HCT116 (cell line): ENCODE results near the gene AFF1. TPM values are rescaled to one million over a fixed set of nuclear protein-coding genes. Genes with fewer than 3 reads are reported as not detected.

Experiments used
- ATAC-seq: fragments of 200-7000 bp; cut with Tn5 transposase; 2 replicates; pipeline ENCODE4 v1.9.1; 2020; ENCODE audit warnings: mild to moderate bottlenecking, moderate library complexity
- BruUV-seq: library from RNA; stranded (reverse); fragments of 400-500 nt; replicated peaks from 2 replicates; lab custom pipeline; 2021; lab: Mats Ljungman, UMichigan
- CTCF ChIA-PET: fragments of 300-600 bp; sonication (Branson Sonifier 250); formaldehyde crosslinking; loops from one replicate; lab custom pipeline; 2021; ENCODE audit warnings: antibody characterized with exemption; lab: Charles Lee
- POLR2A ChIA-PET: fragments of 300-600, 350-600 bp; sonication (Branson Sonifier 250); formaldehyde crosslinking; loops from one replicate; lab custom pipeline; 2021; ENCODE audit warnings: antibody characterized with exemption; lab: Charles Lee
- RAD21 ChIA-PET, 2 experiments: fragments of 300-600 bp; sonication (Branson Sonifier 250); formaldehyde crosslinking; loops; one replicate each; lab custom pipeline; 2023; ENCODE audit warnings: low total read pairs in 2 of 2; ENCODE audit not compliant: uncharacterized antibody in 2 of 2, unreplicated experiment in 2 of 2, low non-redundant PET in 1 of 2; lab: Charles Lee
- DNase-seq: peaks from one replicate; pipeline ENCODE4 v3.0.0-alpha.2; 2010; ENCODE audit warnings: low read depth, low spot score
- H2AFZ ChIP-seq: fragments of 200-600 bp; shearing (Covaris generic), sonication (generic); 2 replicates; pipeline ENCODE4 v1.6.1; 2017; ENCODE audit warnings: low read depth, mixed run types, mixed read lengths, antibody characterized with exemption, low read length; ENCODE audit not compliant: poor library complexity, severe bottlenecking
- H3K27ac ChIP-seq: 2 replicates; pipeline ENCODE4 v1.5.1; 2012; ENCODE audit warnings: low read depth, low read length
- H3K27me3 ChIP-seq: fragments of 200-600 bp; sonication (generic); 2 replicates; pipeline ENCODE4 v1.6.1; 2016; ENCODE audit warnings: mixed run types, low read length, mixed read lengths; ENCODE audit not compliant: insufficient read depth
- H3K36me3 ChIP-seq, 2 experiments: fragments of 200-500 bp in 1 of 2; fragments of 200-600 bp in 1 of 2; sonication (Bioruptor generic) in 1 of 2; sonication (generic) in 1 of 2; 2 replicates each; pipeline versions ENCODE4 v1.5.1 to v1.6.1; 2014 to 2016; ENCODE audit warnings: low read length in 2 of 2, inconsistent platforms in 1 of 2, mixed read lengths in 1 of 2, mixed run types in 1 of 2; ENCODE audit not compliant: insufficient read depth in 2 of 2, control insufficient read depth in 1 of 2
- H3K4me1 ChIP-seq, 2 experiments: fragments of 200-600 bp in 1 of 2; sonication (generic) in 1 of 2; 2 replicates each; pipeline versions ENCODE4 v1.5.1 to v1.6.1; 2012 to 2017; ENCODE audit warnings: low read length in 2 of 2, inconsistent platforms in 1 of 2, mild to moderate bottlenecking in 1 of 2, mixed read lengths in 1 of 2, mixed run types in 1 of 2, moderate library complexity in 1 of 2; ENCODE audit not compliant: insufficient read depth in 2 of 2, control insufficient read depth in 1 of 2
- H3K4me2 ChIP-seq: fragments of 200-600 bp; sonication (generic); 2 replicates; pipeline ENCODE4 v1.6.1; 2017; ENCODE audit warnings: mixed run types, low read length, mixed read lengths
- H3K4me3 ChIP-seq, 2 experiments: fragments of 200-600 bp in 1 of 2; sonication (generic) in 1 of 2; replicated peaks in 1 of 2; 2 replicates each; pipeline ENCODE4 v1.5.1; 2011 to 2016; ENCODE audit warnings: low read length in 2 of 2, control low read depth in 1 of 2, low read depth in 1 of 2, mild to moderate bottlenecking in 1 of 2, mixed read lengths in 1 of 2, mixed run types in 1 of 2
- H3K79me2 ChIP-seq: fragments of 200-600 bp; sonication (generic); 2 replicates; pipeline ENCODE4 v1.6.1; 2017; ENCODE audit warnings: mild to moderate bottlenecking, mixed run types, low read length, moderate library complexity, mixed read lengths; ENCODE audit not compliant: insufficient read depth
- H3K9ac ChIP-seq: fragments of 200-600 bp; sonication (generic); 2 replicates; pipeline ENCODE4 v1.6.1; 2016; ENCODE audit warnings: low read length, mixed read lengths
- H3K9me2 ChIP-seq: fragments of 200-600 bp; sonication (generic), shearing (Covaris generic); 2 replicates; pipeline ENCODE4 v1.6.1; 2017; ENCODE audit warnings: mixed run types, mild to moderate bottlenecking, moderate library complexity; ENCODE audit not compliant: insufficient read depth
- H3K9me3 ChIP-seq, 2 experiments: fragments of 200-500 bp in 1 of 2; fragments of 200-600 bp in 1 of 2; sonication (Bioruptor generic) in 1 of 2; sonication (generic) in 1 of 2; 2 replicates each; pipeline ENCODE4 v1.6.1; 2014 to 2017; ENCODE audit warnings: low read length in 2 of 2, mixed read lengths in 2 of 2, inconsistent platforms in 1 of 2, low read depth in 1 of 2, mild to moderate bottlenecking in 1 of 2, mixed run types in 1 of 2, moderate library complexity in 1 of 2; ENCODE audit not compliant: control insufficient read depth in 1 of 2, insufficient read depth in 1 of 2
- H4K20me1 ChIP-seq: fragments of 200-600 bp; sonication (generic), shearing (Covaris generic); 2 replicates; pipeline ENCODE4 v1.6.1; 2017; ENCODE audit warnings: mixed run types, mild to moderate bottlenecking, moderate library complexity; ENCODE audit not compliant: insufficient read depth
- CBX3 ChIP-seq: IDR thresholded peaks from 2 replicates; pipeline ENCODE4 v1.6.1; 2012; ENCODE audit warnings: low read depth
- CEBPB ChIP-seq: IDR thresholded peaks from 2 replicates; pipeline ENCODE4 v1.6.1; 2012; ENCODE audit warnings: low read depth
- CTCF ChIP-seq, 3 experiments: fragments of 200-600 bp in 1 of 3; sonication (generic) in 1 of 3; IDR thresholded peaks in 2 of 3; conservative IDR thresholded peaks in 1 of 3; 2 replicates each; pipeline ENCODE4 v1.5.1; 2012 to 2017; ENCODE audit warnings: low read depth in 2 of 3, low read length in 2 of 3, antibody characterized with exemption in 1 of 3, borderline replicate concordance in 1 of 3, control low read depth in 1 of 3, mild to moderate bottlenecking in 1 of 3, mixed read lengths in 1 of 3, mixed run types in 1 of 3, moderate library complexity in 1 of 3; ENCODE audit not compliant: insufficient read depth in 1 of 3
- ELF1 ChIP-seq: IDR thresholded peaks from 2 replicates; pipeline ENCODE4 v1.6.1; 2012; ENCODE audit warnings: low read depth, borderline replicate concordance
- EZH2phosphoT487 ChIP-seq: fragments of 200-600 bp; IDR thresholded peaks from 2 replicates; pipeline ENCODE4 v1.6.1; 2018; ENCODE audit warnings: antibody characterized with exemption, borderline replicate concordance
- FOSL1 ChIP-seq: IDR thresholded peaks from 2 replicates; pipeline ENCODE4 v1.6.1; 2012; ENCODE audit warnings: low read depth
- JUND ChIP-seq: IDR thresholded peaks from 2 replicates; pipeline ENCODE4 v1.6.1; 2012
- MAX ChIP-seq: IDR thresholded peaks from 2 replicates; pipeline ENCODE4 v1.6.1; 2012
- POLR2A ChIP-seq: IDR thresholded peaks from 2 replicates; pipeline ENCODE4 v1.7.0; 2011; ENCODE audit warnings: borderline replicate concordance; ENCODE audit not compliant: insufficient read depth, insufficient read length; ENCODE audit errors: extremely low read depth
- SIN3A ChIP-seq: IDR thresholded peaks from 2 replicates; pipeline ENCODE4 v1.6.1; 2012; ENCODE audit warnings: low read depth
- SP1 ChIP-seq: IDR thresholded peaks from 2 replicates; pipeline ENCODE4 v1.6.1; 2012; ENCODE audit warnings: low read depth
- SRF ChIP-seq: IDR thresholded peaks from 2 replicates; pipeline ENCODE4 v1.6.1; 2012; ENCODE audit warnings: low read depth
- TCF7L2 ChIP-seq: IDR thresholded peaks from 2 replicates; pipeline ENCODE4 v1.7.0; 2011; ENCODE audit warnings: borderline replicate concordance, inconsistent platforms; ENCODE audit not compliant: insufficient read depth, insufficient read length; ENCODE audit errors: extremely low read depth
- YY1 ChIP-seq: IDR thresholded peaks from 2 replicates; pipeline ENCODE4 v1.6.1; 2011; ENCODE audit warnings: low read length, low read depth, moderate library complexity, mild to moderate bottlenecking; ENCODE audit not compliant: insufficient replicate concordance; ENCODE audit errors: extremely low read depth
- ZFX ChIP-seq: fragments of 450-650 bp; IDR thresholded peaks from 2 replicates; pipeline ENCODE4 v1.6.1; 2017
- intact Hi-C: fragments of 100-400 bp; cut with micrococcal nuclease; formaldehyde crosslinking; loops from 2 replicates; pipeline ENCODE4 v1.10.0; 2022
- total RNA-seq: library from RNA; stranded (reverse); gene quantifications from one replicate; pipeline ENCODE4 v1.2.1, GENCODE V29; 2021; ENCODE audit not compliant: unreplicated experiment
- TF ChIP-seq, protein P1 (sequence below): IDR thresholded peaks from 2 replicates; pipeline ENCODE4 v1.6.1; 2011; ENCODE audit warnings: mild to moderate bottlenecking, low read length, moderate library complexity; ENCODE audit not compliant: insufficient replicate concordance; ENCODE audit errors: extremely low read depth
- TF ChIP-seq, protein P2 (sequence below): IDR thresholded peaks from 2 replicates; pipeline ENCODE4 v1.6.1; 2012; ENCODE audit warnings: low read depth
- TF ChIP-seq, protein P3 (sequence below): IDR thresholded peaks from 2 replicates; pipeline ENCODE4 v1.6.1; 2012

AFF1 gene
- total RNA-seq, 1 experiment from 2014 or later = 43.1 TPM

DNA sequence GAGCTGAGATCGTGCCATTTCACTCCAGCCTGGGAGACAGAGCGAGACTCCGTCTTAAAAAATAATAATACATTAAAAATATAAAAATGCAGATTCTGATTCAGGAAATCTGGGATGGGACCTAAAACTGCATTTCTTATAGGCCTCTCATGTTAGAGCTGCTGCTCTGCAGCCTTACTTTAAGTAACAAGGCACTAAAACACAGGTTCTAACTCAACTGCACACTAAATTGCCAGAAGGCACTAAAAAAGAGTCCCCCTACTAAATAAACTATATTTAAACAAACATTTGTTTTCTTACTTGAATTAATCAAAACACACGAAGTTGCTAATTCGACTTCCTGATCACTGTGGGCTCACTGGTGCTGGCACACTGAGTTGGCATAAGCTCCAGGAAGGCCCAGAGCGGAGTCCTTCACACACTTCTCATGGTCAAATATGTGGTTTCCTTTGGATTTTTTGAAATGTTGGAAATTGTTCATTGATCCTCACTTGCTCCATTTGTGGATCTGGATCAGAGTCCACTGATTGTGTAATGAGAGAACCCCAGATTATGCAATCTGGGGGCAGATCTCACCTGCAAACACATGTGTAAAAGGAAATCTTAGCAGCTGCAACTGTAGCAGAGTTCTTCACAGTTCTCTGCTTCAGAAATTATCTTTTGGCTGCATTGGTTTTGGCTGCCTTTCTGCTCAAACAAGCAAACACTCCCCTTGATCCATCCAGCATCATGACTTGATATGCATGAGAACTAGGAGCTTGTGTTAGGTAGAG is 59.3 kb downstream of the AFF1 start:
- no peaks in the 10 kb centered on the region for H3K79me2 ChIP-seq
- no peak overlapping the region for H3K4me2 ChIP-seq
- ChIA-PET RAD21 (no interaction called here), CTCF (no interaction called here), POLR2A (no interaction called here)
- no peaks in the 10 kb centered on the region for H3K4me1 ChIP-seq
- TF ChIP-seq, protein P1, sequence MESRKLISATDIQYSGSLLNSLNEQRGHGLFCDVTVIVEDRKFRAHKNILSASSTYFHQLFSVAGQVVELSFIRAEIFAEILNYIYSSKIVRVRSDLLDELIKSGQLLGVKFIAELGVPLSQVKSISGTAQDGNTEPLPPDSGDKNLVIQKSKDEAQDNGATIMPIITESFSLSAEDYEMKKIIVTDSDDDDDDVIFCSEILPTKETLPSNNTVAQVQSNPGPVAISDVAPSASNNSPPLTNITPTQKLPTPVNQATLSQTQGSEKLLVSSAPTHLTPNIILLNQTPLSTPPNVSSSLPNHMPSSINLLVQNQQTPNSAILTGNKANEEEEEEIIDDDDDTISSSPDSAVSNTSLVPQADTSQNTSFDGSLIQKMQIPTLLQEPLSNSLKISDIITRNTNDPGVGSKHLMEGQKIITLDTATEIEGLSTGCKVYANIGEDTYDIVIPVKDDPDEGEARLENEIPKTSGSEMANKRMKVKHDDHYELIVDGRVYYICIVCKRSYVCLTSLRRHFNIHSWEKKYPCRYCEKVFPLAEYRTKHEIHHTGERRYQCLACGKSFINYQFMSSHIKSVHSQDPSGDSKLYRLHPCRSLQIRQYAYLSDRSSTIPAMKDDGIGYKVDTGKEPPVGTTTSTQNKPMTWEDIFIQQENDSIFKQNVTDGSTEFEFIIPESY = no peak
- TF ChIP-seq YY1 (no peak), SRF (no peak), SP1 (no peak), EZH2phosphoT487 (no peak), ZFX (no peak), CBX3 (no peak), MAX (no peak), CTCF (IDR thresholded peaks at IDR 0.05 in 2 of 3, conservative IDR thresholded peaks at IDR 0.05 in 1 of 3; ENCODE audit: borderline replicate concordance in 1 of 3, insufficient read depth in 1 of 3, low read depth in 2 of 3, low read length in 2 of 3) (no peak), TCF7L2 (no peak), JUND (no peak), CEBPB (no peak), FOSL1 (no peak), POLR2A (no peak), SIN3A (no peak), ELF1 (no peak)
- TF ChIP-seq, protein P2, sequence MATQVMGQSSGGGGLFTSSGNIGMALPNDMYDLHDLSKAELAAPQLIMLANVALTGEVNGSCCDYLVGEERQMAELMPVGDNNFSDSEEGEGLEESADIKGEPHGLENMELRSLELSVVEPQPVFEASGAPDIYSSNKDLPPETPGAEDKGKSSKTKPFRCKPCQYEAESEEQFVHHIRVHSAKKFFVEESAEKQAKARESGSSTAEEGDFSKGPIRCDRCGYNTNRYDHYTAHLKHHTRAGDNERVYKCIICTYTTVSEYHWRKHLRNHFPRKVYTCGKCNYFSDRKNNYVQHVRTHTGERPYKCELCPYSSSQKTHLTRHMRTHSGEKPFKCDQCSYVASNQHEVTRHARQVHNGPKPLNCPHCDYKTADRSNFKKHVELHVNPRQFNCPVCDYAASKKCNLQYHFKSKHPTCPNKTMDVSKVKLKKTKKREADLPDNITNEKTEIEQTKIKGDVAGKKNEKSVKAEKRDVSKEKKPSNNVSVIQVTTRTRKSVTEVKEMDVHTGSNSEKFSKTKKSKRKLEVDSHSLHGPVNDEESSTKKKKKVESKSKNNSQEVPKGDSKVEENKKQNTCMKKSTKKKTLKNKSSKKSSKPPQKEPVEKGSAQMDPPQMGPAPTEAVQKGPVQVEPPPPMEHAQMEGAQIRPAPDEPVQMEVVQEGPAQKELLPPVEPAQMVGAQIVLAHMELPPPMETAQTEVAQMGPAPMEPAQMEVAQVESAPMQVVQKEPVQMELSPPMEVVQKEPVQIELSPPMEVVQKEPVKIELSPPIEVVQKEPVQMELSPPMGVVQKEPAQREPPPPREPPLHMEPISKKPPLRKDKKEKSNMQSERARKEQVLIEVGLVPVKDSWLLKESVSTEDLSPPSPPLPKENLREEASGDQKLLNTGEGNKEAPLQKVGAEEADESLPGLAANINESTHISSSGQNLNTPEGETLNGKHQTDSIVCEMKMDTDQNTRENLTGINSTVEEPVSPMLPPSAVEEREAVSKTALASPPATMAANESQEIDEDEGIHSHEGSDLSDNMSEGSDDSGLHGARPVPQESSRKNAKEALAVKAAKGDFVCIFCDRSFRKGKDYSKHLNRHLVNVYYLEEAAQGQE = no peak
- TF ChIP-seq, protein P3, sequence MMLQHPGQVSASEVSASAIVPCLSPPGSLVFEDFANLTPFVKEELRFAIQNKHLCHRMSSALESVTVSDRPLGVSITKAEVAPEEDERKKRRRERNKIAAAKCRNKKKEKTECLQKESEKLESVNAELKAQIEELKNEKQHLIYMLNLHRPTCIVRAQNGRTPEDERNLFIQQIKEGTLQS = no peak
- no TSS peak for BruUV-seq
- no peak overlapping the region for H2AFZ ChIP-seq
- intact Hi-C loops = no loop called here
- no peak overlapping the region for H3K9ac ChIP-seq
- no peaks in the 10 kb centered on the region for H3K36me3 ChIP-seq
- no peak for ATAC-seq
- no peaks in the 10 kb centered on the region for H3K9me3 ChIP-seq
- no peak overlapping the region for H3K4me3 ChIP-seq
- DNase-seq = no peak
- H3K27ac ChIP-seq = no peak overlapping the region
- no peaks in the 10 kb centered on the region for H3K9me2 ChIP-seq
- H3K27me3 ChIP-seq = no peaks in the 10 kb centered on the region
- no peaks in the 10 kb centered on the region for H4K20me1 ChIP-seq
